Fibroblast of pulmonary artery (primary cell): ENCODE data around the gene CUEDC1.

ENCODE experiments used
- DNase-seq: peaks from one replicate; pipeline ENCODE4 v3.0.0-alpha.2; 2010; ENCODE audit warnings: low read depth
- H3K4me3 ChIP-seq: replicated peaks from 2 replicates; pipeline ENCODE4 v1.5.1; 2011; ENCODE audit warnings: low read depth, mild to moderate bottlenecking, control low read depth, low read length, moderate library complexity
- CTCF ChIP-seq: IDR thresholded peaks from 2 replicates; pipeline ENCODE4 v1.5.1; 2011; ENCODE audit warnings: mild to moderate bottlenecking, control low read depth, low read length, inconsistent platforms; ENCODE audit errors: missing control alignments

The CUEDC1 gene

GRCh38 chr17:57873261-57874057 lies 81.8 kb downstream of the CUEDC1 start:
- no peak for TF ChIP-seq CTCF
- no peak overlapping the region for H3K4me3 ChIP-seq
- no peak for DNase-seq

- TF ChIP-seq CTCF: no peak
- H3K4me3 ChIP-seq: no peak overlapping the region
- no peak for DNase-seq
These were observed 82.7 kb downstream of the CUEDC1 start for GRCh38 chr17:57872536-57872935.

GRCh38 chr17:57871863-57872262 lies 83.3 kb downstream of the CUEDC1 start:
- TF ChIP-seq CTCF: no peak
- DNase-seq: no peak
- H3K4me3 ChIP-seq: no peak overlapping the region

GRCh38 chr17:57871155-57871554 lies 84.1 kb downstream of the CUEDC1 start:
- no peak overlapping the region for H3K4me3 ChIP-seq
- TF ChIP-seq CTCF: no peak
- DNase-seq: no peak

GRCh38 chr17:57870283-57870635 lies 85.0 kb downstream of the CUEDC1 start:
- TF ChIP-seq CTCF: no peak
- DNase-seq: no peak
- no peak overlapping the region for H3K4me3 ChIP-seq

GRCh38 chr17:57869617-57870282 lies 85.5 kb downstream of the CUEDC1 start:
- peak; percentile 69 for DNase-seq
- TF ChIP-seq CTCF: no peak
- no peak overlapping the region for H3K4me3 ChIP-seq
